ENCODE data around the gene ARHGEF2. TPM values are rescaled to one million over a fixed set of nuclear protein-coding genes. Genes with fewer than 3 reads are reported as not detected.
A peak's percentile ranks its signal among the peaks of the same experiment; 100 is the strongest.

The ARHGEF2 gene
- polyA plus RNA-seq, 3 donors, result 15.4 to 271 (median 18.6) TPM

GRCh38 chr1:155899683-155900082 lies 78.7 kb downstream of the ARHGEF2 start:
- no peaks in the 10 kb centered on the region for H3K27me3 ChIP-seq (ENCODE audit: control insufficient read depth in 2 of 2, insufficient read depth in 2 of 2, low read length in 2 of 2)
- Mint-ChIP-seq H3K4me1 (no peaks in the 10 kb centered on the region), H3K4me3 (no peak overlapping the region), H3K36me3 (peaks cover 67 to 85% of the 10 kb centered on the region in 2 donors), H3K27me3 (ENCODE audit: low read depth in 3 of 3) (no peaks in the 10 kb centered on the region), H3K9me3 (no peaks in the 10 kb centered on the region), H3K27ac (peak overlapping the region in 1 of 7 donors; percentile 11)
- intact Hi-C loops (cut with micrococcal nuclease), result loop anchor here in 1 of 2 donors (5.0 kb wide), 1 partner anchor 37 kb away; no protein-coding TSS in a partner anchor
- H3K79me2 ChIP-seq (ENCODE audit: insufficient read depth, low read length), result peaks cover 8% of the 10 kb centered on the region
- peaks cover 66% of the 10 kb centered on the region for H4K20me1 ChIP-seq (ENCODE audit: insufficient read depth, low read length)
- no peak for TF ChIP-seq CTCF (IDR thresholded peaks at IDR 0.05)
- DNase-seq, result no peak
- H2AFZ ChIP-seq (ENCODE audit: insufficient read depth, low read depth, low read length, poor library complexity, severe bottlenecking), result no peak overlapping the region
- H3K27ac ChIP-seq (ENCODE audit: low read depth in 1 of 2, low read length in 2 of 2), result no peak overlapping the region
- no peaks in the 10 kb centered on the region for H3K4me1 ChIP-seq (ENCODE audit: control insufficient read depth in 1 of 2, insufficient read depth in 2 of 2, low read length in 2 of 2)
- no CpG with 5 or more reads among the region's 2 CpGs for WGBS (ENCODE audit: insufficient coverage)
- H3K4me2 ChIP-seq (replicated peaks; ENCODE audit: extremely low read depth, low read length, poor library complexity, severe bottlenecking), result no peak overlapping the region
- H3K9me3 ChIP-seq (replicated peaks in 1 of 2; ENCODE audit: control insufficient read depth in 1 of 2, insufficient read depth in 1 of 2, low read length in 2 of 2), result no peaks in the 10 kb centered on the region
- H3K36me3 ChIP-seq (replicated peaks in 1 of 2; ENCODE audit: control insufficient read depth in 1 of 2, insufficient read depth in 2 of 2, low read length in 2 of 2), result peaks cover 73 to 83% of the 10 kb centered on the region in 2 donors
- no peak overlapping the region for H3K4me3 ChIP-seq (replicated peaks in 1 of 3; ENCODE audit: low read depth in 2 of 3, low read length in 3 of 3)
- no peak overlapping the region for H3K9ac ChIP-seq (ENCODE audit: insufficient read depth, low read length, poor library complexity, severe bottlenecking)

- H3K27me3 ChIP-seq (ENCODE audit: control insufficient read depth in 2 of 2, insufficient read depth in 2 of 2, low read length in 2 of 2), result no peaks in the 10 kb centered on the region
- H3K4me2 ChIP-seq (replicated peaks; ENCODE audit: extremely low read depth, low read length, poor library complexity, severe bottlenecking), result no peak overlapping the region
- Mint-ChIP-seq H3K27me3 (ENCODE audit: low read depth in 3 of 3) (no peaks in the 10 kb centered on the region), H3K4me3 (no peak overlapping the region), H3K9me3 (no peaks in the 10 kb centered on the region), H3K27ac (no peak overlapping the region), H3K36me3 (peaks cover 59 to 77% of the 10 kb centered on the region in 2 donors), H3K4me1 (peaks cover 3% of the 10 kb centered on the region)
- peaks cover 2% of the 10 kb centered on the region in 2 donors for H3K4me1 ChIP-seq (ENCODE audit: control insufficient read depth in 1 of 2, insufficient read depth in 2 of 2, low read length in 2 of 2)
- no peak overlapping the region for H2AFZ ChIP-seq (ENCODE audit: insufficient read depth, low read depth, low read length, poor library complexity, severe bottlenecking)
- no peak for TF ChIP-seq CTCF (IDR thresholded peaks at IDR 0.05)
- H3K4me3 ChIP-seq (replicated peaks in 1 of 3; ENCODE audit: low read depth in 2 of 3, low read length in 3 of 3), result no peak overlapping the region
- no peak for DNase-seq
- intact Hi-C loops (cut with micrococcal nuclease), result loop anchor here in 1 of 2 donors (5.0 kb wide), 1 partner anchor 37 kb away; no protein-coding TSS in a partner anchor
- H3K9me3 ChIP-seq (replicated peaks in 1 of 2; ENCODE audit: control insufficient read depth in 1 of 2, insufficient read depth in 1 of 2, low read length in 2 of 2), result no peaks in the 10 kb centered on the region
- H4K20me1 ChIP-seq (ENCODE audit: insufficient read depth, low read length), result peaks cover 58% of the 10 kb centered on the region
- peaks cover 65 to 75% of the 10 kb centered on the region in 2 donors for H3K36me3 ChIP-seq (replicated peaks in 1 of 2; ENCODE audit: control insufficient read depth in 1 of 2, insufficient read depth in 2 of 2, low read length in 2 of 2)
- WGBS (ENCODE audit: insufficient coverage), result 100% methylated on average over 1 of the region's 2 CpGs
- H3K79me2 ChIP-seq (ENCODE audit: insufficient read depth, low read length), result peaks cover 4% of the 10 kb centered on the region
- no peak overlapping the region for H3K27ac ChIP-seq (ENCODE audit: low read depth in 1 of 2, low read length in 2 of 2)
- no peak overlapping the region for H3K9ac ChIP-seq (ENCODE audit: insufficient read depth, low read length, poor library complexity, severe bottlenecking)
Observed at GRCh38 chr1:155898888-155899287, 79.5 kb downstream of the ARHGEF2 start.
